Raji (cell line): ENCODE data around the gene PRKAR2A.

Source experiments
- POLR2A ChIP-seq: IDR thresholded peaks from 2 replicates; pipeline ENCODE4 v1.6.1; 2011; ENCODE audit warnings: low read depth, low read length, control low read depth; ENCODE audit not compliant: insufficient read depth

Gene PRKAR2A

GRCh38 chr3:48855681-48856447 lies 8.2 kb upstream of the PRKAR2A start:
- no peak for TF ChIP-seq POLR2A

DNA sequence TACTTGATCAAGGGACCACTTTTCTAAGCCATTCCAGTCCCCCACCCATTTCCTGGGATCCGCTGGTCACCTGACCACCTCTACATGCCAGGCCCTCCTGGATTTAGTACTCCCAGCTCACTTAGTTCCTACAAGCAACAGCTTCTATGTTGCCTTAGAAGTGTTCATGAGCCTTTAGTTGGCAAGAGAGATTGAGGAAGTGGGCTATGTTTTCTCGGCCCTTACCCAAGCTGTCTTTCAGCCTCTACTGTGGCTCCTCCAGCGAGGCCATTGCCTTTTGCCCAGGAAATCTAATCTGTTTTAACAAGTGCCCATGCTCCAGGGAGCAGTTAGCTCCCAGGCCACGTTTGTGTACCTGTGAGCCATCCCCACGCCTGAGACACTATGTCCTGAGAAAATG lies 4.5 kb upstream of the PRKAR2A start:
- TF ChIP-seq POLR2A: no peak

DNA sequence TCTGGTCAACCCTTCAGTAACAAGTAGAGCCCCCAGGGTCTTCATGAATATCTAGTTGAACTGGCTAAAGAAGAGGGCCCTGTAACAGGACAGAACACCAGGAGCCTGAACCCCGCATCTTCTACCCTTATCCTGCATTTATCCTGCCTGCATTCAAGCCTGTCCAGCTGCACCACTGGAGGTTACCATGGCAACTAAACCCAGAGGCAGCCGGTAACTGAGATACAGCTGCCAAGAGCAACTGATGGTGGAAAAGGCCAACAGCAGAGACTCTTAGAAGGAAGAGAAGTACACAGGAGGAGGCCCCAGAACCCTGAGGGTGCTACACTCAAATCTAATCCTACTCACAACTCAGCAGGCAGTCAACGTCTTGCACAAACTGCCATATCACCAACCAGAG lies 3.7 kb upstream of the PRKAR2A start:
- TF ChIP-seq POLR2A: no peak

DNA sequence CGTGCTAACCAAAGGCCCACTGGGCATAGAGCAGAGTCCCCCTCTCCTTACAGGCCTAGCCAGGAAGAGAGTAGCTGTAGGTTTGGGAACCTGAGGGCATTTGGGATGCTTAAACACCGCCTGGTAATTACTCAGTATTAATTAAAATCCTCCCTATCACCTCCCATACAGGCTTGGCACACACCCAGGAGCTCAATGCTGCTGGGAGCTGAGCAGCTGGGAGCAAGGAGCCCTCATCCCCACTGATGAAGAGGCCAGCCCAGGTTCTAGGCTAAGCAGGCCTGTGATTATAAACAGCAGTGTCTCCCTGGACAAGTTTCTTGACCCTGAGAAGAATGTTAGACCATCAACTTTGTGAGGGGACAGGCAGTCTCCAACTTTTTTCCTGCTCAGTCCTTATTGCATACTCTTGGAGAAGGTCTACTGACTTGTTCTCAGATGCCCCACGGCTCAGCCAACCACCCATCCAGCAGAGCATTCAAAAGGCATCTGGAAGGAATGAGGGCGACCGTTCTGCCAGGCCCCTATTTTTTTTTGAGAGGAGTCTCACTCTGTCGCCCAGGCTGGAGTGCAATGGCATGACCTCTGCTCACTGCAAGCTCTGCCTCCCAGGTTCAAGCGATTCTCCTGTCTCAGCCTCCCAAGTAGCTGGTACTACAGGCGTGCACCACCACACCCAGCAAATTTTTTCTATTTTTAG lies 1.3 kb upstream of the PRKAR2A start:
- TF ChIP-seq POLR2A: no peak

- TF ChIP-seq POLR2A: no peak
These were observed 596 bp downstream of the PRKAR2A start for GRCh38 chr3:48847053-48847503.

GRCh38 chr3:48845170-48845569 lies 2.5 kb downstream of the PRKAR2A start:
- TF ChIP-seq POLR2A: no peak

- TF ChIP-seq POLR2A: no peak
These were observed 10.5 kb downstream of the PRKAR2A start for GRCh38 chr3:48837163-48837562.

DNA sequence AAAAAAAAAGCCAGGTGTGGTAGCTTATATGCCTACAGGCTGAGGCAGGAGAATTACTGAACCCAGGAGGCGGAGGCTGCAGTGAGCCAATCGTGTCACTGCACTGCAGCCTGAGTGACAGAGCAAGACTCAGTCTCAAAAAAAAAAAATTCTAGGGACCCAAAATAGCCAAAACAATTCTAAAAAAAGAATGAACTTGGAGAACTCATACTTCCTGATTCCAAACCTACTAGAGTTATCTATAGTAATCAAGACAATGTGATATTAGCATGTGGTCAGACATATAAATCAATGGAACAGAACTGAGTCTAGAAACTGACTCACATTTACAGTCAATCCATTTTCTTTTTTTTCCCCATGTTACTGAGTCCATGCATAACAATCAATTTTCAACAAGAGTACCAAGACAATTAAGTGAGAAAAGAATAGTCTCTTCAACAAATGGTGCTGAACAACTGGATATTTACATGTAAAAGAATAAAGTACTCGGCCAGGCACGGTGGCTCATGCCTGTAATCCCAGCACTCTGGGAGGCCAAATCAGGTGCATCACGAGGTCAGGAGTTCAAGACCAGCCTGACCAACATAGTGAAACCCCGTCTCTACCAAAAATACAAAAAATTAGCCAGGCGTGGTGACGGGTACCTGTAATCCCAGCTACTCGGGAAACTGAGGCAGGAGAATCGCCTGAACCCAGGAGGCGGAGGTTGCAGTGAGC lies 11.9 kb downstream of the PRKAR2A start:
- no peak for TF ChIP-seq POLR2A

DNA sequence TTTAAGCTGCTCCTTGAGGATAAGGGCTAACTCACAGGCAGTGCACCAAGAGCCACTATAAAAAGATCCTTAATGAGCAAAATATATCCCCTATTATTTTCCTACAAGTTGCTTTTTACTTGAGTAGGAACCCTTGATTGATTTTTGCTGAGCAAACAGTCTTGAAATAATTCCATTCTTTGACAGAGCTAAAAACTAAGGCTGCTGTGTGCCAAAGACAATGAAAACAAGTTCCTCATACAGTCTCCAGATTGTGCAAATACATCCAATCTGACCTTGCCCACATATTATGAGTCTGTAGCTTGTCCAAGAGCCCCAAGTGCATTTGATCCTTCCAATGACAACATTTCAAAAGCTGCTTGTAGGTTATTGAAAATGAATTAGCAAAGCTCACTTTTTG lies 15.0 kb downstream of the PRKAR2A start:
- TF ChIP-seq POLR2A: no peak

DNA sequence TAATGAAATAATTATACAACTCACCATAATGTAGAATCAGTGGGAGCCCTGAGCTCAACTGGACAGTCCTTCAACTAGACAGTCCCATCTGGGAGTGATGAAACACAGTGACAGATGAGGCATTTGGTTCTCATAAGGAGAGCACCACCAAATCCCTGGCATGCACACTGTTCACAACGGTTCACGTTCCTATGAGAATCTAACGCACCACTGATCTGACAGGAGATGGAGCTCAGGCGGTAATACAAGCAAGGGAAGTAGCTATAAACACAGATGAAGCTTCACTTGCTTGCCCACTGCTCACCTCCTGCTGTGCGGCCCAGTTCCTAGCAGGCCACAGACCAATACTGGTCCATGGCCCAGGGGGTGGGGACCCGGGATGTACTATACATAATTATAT lies 17.0 kb downstream of the PRKAR2A start:
- TF ChIP-seq POLR2A: no peak

DNA sequence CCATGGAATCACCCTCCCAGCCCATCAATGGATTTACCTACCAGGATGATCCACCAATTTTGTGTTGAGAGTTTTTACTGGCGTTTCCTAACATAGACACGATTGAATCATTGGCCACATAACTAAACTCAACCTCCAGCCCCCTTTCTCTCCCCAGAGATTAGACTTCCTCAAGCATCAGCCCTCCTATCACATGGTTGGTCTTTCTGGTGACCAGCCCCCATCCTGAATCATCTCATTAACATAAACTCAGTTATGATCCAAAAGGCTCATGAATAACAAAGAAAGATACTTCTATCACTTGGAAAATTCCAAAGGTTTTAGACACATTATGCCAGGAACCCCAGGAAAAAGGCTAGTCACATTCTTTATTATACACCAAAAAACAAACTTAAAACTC lies 21.2 kb downstream of the PRKAR2A start:
- TF ChIP-seq POLR2A: no peak

GRCh38 chr3:48820612-48821324 lies 26.9 kb downstream of the PRKAR2A start:
- TF ChIP-seq POLR2A: no peak

GRCh38 chr3:48819234-48820221 lies 28.1 kb downstream of the PRKAR2A start:
- no peak for TF ChIP-seq POLR2A

GRCh38 chr3:48811524-48811923 lies 36.1 kb downstream of the PRKAR2A start:
- no peak for TF ChIP-seq POLR2A
